Inferior parietal cortex (tissue), 1 donor: ENCODE data around the gene APP.

ENCODE experiments used
- DNase-seq: peaks from one replicate; pipeline ENCODE4 v3.0.0-alpha.2; 2016; ENCODE audit errors: extremely low spot score

APP gene

GRCh38 chr21:25867061-25867460 lies 303.5 kb downstream of the APP start:
- DNase-seq, result no peak

- no peak for DNase-seq
Measured at GRCh38 chr21:25863747-25864146, 306.8 kb downstream of the APP start.

GRCh38 chr21:25863031-25863430 lies 307.5 kb downstream of the APP start:
- no peak for DNase-seq

GRCh38 chr21:25862596-25862995 lies 308.0 kb downstream of the APP start:
- no peak for DNase-seq

- no peak for DNase-seq
Measured at GRCh38 chr21:25862112-25862511, 308.5 kb downstream of the APP start.

- no peak for DNase-seq
Measured at GRCh38 chr21:25859235-25859929, 311.2 kb downstream of the APP start.

GRCh38 chr21:25858325-25858724 lies 312.2 kb downstream of the APP start:
- no peak for DNase-seq

- DNase-seq, result no peak
Measured at GRCh38 chr21:25857308-25858074, 313.1 kb downstream of the APP start.

- DNase-seq, result no peak
Measured at GRCh38 chr21:25855576-25855975, 315.0 kb downstream of the APP start.

GRCh38 chr21:25850126-25850842 lies 320.3 kb downstream of the APP start:
- no peak for DNase-seq

- DNase-seq, result no peak
Measured at GRCh38 chr21:25848309-25848708, 322.3 kb downstream of the APP start.

GRCh38 chr21:25845729-25846256 lies 324.8 kb downstream of the APP start:
- DNase-seq, result no peak

GRCh38 chr21:25842925-25843324 lies 327.6 kb downstream of the APP start:
- peak; percentile 56 for DNase-seq

GRCh38 chr21:25838809-25839208 lies 331.8 kb downstream of the APP start:
- no peak for DNase-seq

GRCh38 chr21:25837533-25838265 lies 332.9 kb downstream of the APP start:
- no peak for DNase-seq

- no peak for DNase-seq
Measured at GRCh38 chr21:25836396-25836795, 334.2 kb downstream of the APP start.

GRCh38 chr21:25834381-25834780 lies 336.2 kb downstream of the APP start:
- DNase-seq, result no peak

GRCh38 chr21:25831300-25831960 lies 339.1 kb downstream of the APP start:
- no peak for DNase-seq
